Loucy (cell line): ENCODE results near the gene PRIMA1.

Source experiments
- EZH2phosphoT487 ChIP-seq: fragments of 200-600 bp; IDR thresholded peaks from 2 replicates; pipeline ENCODE4 v1.6.1; 2018; ENCODE audit warnings: antibody characterized with exemption, mild to moderate bottlenecking, moderate library complexity, borderline replicate concordance
- TF ChIP-seq, protein P1 (sequence below): fragments of 200-600 bp; sonication (generic); conservative IDR thresholded peaks from 2 replicates; pipeline ENCODE4 v1.5.1; 2014; ENCODE audit warnings: mild to moderate bottlenecking, antibody characterized with exemption, low read length

- TF ChIP-seq, protein P1, sequence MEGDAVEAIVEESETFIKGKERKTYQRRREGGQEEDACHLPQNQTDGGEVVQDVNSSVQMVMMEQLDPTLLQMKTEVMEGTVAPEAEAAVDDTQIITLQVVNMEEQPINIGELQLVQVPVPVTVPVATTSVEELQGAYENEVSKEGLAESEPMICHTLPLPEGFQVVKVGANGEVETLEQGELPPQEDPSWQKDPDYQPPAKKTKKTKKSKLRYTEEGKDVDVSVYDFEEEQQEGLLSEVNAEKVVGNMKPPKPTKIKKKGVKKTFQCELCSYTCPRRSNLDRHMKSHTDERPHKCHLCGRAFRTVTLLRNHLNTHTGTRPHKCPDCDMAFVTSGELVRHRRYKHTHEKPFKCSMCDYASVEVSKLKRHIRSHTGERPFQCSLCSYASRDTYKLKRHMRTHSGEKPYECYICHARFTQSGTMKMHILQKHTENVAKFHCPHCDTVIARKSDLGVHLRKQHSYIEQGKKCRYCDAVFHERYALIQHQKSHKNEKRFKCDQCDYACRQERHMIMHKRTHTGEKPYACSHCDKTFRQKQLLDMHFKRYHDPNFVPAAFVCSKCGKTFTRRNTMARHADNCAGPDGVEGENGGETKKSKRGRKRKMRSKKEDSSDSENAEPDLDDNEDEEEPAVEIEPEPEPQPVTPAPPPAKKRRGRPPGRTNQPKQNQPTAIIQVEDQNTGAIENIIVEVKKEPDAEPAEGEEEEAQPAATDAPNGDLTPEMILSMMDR: peak; percentile 58
- TF ChIP-seq EZH2phosphoT487: no peak
Observed at GRCh38 chr14:93736378-93737014, 51.8 kb downstream of the PRIMA1 start.
